Measurements from ENCODE around the gene ZNF593. TPM values are rescaled to one million over a fixed set of nuclear protein-coding genes. Genes with fewer than 3 reads are reported as not detected.

The ZNF593 gene
- total RNA-seq, 2 donors from 2014 or later, result 14.9 to 17.6 TPM

DNA sequence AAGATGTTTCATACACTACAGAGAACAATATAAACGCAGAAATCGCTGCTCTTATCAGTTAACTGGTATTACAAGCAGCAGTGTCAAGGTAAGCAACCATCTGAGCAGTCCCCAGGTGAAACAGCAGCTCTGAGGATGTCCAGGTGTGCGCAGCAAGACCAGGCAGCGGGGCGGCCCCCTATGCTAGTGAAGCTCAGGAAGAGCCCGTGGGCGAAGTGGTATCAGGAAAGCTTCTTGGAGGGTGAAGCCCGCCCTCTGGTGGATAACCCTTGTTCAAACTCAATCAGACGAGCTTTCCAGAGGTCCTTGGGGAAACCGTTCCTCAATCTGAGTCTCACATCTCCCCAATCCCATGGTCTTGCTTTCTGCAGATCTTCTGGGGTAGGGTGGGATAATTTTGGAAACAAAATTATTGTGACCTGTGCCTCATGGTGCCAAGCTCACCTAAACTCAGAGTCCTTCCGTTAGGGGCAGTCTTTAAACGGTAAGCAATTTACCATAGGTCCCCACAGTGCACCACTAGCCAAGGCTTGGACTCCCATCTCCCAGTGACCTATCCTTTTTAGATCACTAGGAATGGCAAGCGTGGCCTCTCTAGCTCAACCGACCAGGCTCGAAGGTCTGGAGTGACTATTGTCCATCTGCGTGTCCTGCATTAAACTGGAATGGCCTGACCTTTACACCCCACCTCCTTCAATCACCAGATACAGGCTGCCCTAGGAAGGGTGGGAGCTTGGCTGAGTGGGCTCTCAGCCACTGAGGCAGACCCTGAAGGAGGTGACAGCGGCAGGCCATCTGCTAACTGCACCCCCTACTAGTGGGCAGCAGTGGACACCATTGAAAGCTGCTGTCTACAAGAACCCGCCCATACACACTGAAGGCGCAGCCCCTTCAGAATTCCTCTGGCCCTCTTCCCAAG lies 24.4 kb upstream of the ZNF593 start:
- intact Hi-C loops (cut with DNase I), result loop anchor here (2.0 to 10.0 kb wide), 4 partner anchors 43 to 1552 kb away; no protein-coding TSS in a partner anchor
- peak; percentile 87 for DNase-seq (ENCODE audit: low spot score)

DNA sequence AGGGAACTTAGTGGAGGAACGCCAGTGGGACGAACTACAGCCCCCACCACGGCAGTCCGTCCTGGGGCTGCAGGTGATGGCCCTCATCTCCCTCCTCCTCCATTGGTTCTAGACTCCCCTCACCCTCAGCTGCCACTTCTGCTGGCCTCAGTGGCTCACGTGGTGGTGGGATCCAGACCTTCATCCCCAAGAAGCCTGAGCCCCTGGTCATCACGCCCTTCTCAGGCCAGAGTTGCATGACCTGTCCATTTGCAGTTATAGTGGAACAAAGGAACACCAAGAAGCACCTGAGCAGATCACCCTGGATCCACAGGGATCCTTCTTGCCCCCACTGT lies 23.8 kb upstream of the ZNF593 start:
- intact Hi-C loops (cut with DNase I), result loop anchor here (2.0 to 10.0 kb wide), 4 partner anchors 44 to 1551 kb away; no protein-coding TSS in a partner anchor
- no peak for DNase-seq (ENCODE audit: low spot score)

DNA sequence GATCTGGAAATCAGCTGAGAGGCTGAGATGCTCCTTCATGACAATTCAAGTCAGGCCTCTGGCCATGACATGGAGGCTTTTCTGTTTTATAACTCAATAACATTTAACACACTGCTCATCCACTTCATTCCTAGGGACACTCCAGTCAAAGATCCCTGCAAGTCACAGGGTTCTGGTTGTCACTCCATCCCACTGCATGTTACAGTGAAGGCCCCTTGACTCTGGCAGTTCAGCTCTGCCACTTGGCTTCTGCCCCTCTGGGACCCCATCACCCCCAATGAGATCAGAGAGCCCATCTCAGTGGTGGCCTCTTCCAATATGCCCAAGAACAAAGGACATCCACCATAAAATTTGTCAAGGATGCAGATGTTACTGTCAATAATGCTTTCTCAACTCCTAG lies 20.8 kb upstream of the ZNF593 start:
- intact Hi-C loops (cut with DNase I), result loop anchor here (5.0 to 10.0 kb wide), 3 partner anchors 47 to 1548 kb away; no protein-coding TSS in a partner anchor
- DNase-seq (ENCODE audit: low spot score), result no peak

DNA sequence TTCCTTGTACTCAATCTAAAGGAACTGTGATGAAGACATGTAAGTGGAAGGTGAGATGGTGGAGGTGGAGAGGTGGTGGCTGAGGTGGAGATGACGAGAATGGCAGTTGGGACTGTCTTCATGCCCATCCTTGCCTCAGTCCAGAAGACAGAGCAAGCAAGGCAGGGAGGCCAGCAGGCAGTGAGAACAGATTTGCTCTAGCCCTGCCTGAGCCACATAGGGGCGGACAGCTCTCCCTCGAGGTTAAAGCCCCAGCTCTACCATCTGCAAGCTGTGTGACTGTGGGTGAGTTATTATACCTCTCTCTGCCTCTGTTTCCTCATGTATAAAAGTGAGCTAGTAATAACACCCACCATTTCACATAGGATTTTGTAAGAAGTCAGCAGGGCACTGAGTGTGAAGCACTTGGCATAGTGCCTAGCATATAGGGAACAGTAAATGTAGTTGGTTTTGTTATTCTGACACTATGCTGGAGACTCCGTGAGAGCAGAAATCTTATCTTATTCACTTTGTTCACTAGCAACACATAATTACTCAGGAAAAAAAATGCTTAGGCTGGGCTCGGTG lies 15.7 kb upstream of the ZNF593 start:
- no peak for DNase-seq (ENCODE audit: low spot score)
- intact Hi-C loops (cut with DNase I), result no loop called here

- intact Hi-C loops (cut with DNase I), result no loop called here
- DNase-seq (ENCODE audit: low spot score), result no peak
Measured at GRCh38 chr1:26154750-26155149, 15.0 kb upstream of the ZNF593 start.

GRCh38 chr1:26155370-26156284 lies 14.1 kb upstream of the ZNF593 start:
- peak; percentile 56 for DNase-seq (ENCODE audit: low spot score)
- intact Hi-C loops (cut with DNase I), result no loop called here

GRCh38 chr1:26156285-26157038 lies 13.2 kb upstream of the ZNF593 start:
- DNase-seq (ENCODE audit: low spot score), result peak; percentile 84
- intact Hi-C loops (cut with DNase I), result no loop called here

DNA sequence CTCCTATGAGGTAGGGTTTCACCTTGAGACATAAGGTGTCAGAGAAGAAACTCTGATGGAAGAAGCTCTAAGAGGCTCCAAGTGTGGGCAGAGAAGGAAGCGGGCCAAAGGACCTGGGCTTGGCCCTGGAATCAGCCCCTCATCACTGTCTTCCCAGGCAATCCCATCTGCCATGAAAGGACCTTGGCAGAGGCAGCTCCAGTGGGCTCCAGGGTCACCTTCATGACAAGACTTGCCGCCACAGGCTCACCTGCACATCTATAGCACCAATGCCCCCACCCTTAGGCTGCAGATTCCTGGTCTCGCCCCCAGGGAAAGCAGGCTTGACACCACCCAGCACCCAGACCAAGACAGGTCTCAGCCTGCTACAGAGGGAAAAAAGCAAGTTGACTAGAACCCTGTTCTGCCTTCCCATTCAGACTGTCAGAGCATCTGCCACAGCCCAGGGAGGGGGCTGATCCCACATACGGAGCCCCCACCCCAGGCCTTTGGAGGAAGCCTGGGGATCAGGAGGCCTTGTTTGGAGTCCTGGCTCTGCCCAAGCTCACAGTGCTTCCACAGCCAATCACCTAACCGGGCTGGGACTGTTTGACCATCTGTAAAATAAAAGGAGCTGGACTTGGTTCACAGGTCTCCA lies 11.3 kb upstream of the ZNF593 start:
- DNase-seq (ENCODE audit: low spot score), result peak; percentile 31
- intact Hi-C loops (cut with DNase I), result no loop called here

DNA sequence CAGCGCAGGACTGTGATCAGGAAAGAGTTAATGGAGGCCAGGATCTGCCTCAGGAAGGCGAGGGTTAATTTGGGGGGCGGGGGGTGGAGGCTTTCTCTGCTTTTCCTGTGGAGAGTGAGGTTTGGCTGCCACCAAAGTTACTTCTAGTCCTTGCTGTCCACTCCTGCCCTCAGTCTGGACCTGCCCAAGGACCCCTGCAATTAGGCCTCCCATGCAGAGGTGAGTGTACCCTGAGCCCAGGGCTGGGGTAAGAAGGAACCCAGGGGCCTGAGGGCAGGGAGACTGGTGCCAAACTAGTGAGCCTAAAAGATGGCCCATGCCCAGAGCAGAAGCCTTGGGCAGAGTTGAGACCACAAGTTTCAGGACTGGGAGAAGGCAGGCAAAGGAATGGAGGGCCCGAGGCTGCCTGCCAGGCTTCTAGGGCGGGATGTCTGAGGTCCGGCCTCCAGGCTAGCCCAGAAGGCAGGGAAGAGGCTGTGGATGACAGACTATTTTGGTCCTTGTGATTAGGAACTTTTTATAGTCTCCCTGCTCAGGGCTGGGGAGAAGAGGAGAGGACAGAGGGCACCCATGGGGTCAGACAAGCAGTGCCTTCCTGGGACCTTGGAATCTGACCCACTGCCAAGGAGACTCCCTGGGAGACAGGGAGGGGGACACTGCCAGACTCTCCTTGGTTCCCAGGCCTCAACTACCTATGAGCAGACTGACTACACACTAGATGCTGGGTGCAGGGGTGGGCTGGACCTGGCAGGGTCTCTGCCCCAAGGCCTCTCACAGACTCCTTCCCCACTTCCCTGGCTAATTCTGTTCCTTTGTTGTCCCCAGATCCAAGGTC lies 10.6 kb upstream of the ZNF593 start, which contains the start of gene FAM110D:
TSS of gene FAM110D (plus strand) at position 172 of the 835 bp plus-strand sequence. CDS start 2,213 bp downstream, outside the sequence.
- peak; percentile 62 for DNase-seq (ENCODE audit: low spot score)
- intact Hi-C loops (cut with DNase I), result no loop called here

GRCh38 chr1:26159743-26160039 lies 10.0 kb upstream of the ZNF593 start:
- DNase-seq (ENCODE audit: low spot score), result no peak
- intact Hi-C loops (cut with DNase I), result loop anchor here in 1 of 2 donors (5.0 kb wide), 1 partner anchor 52 kb away; no protein-coding TSS in a partner anchor

DNA sequence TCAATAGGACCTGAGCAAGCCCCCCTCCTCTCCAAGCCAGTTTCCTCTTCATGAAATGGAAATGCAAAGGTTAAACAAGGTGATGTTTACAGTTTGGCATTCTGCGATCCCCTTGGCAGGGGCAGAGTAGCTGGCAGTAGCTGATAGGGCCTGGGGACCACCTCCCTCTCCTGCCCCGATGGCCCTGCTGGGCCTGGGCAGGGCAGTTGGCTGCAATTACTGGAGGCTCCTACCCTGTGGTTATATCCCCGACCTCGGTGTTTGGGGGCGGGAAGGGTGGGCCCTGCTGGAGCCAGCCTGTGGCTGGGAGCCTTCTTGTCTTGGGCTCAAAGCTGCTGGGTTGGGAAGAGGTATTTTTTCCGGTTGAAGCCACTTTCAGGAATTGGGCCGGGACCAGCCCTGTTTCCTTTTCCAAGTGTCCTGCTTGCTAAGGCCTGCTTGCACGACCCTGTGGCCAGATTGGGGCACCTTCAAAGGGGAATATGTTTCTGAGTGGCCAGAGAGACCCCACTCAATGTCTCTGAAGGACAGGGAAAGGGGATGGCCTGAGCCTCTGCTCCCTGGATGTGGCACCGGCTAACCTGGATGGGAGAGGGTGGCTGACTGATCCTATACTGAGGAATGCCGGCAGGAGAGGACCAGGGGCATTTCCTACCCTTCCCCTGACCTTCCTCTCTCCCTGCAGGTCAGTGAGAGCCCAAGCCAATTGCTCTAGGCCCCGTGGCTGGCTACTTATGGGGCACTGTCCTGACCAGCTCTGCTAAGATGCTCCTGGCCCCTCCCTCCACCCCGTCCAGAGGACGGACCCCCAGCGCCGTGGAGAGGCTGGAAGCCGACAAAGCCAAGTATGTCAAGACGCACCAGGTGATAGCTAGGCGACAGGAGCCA lies 8.9 kb upstream of the ZNF593 start:
- peak; percentile 31 for DNase-seq (ENCODE audit: low spot score)
- intact Hi-C loops (cut with DNase I), result loop anchor here in 1 of 2 donors (5.0 kb wide), 1 partner anchor 53 kb away; no protein-coding TSS in a partner anchor

- peak; percentile 87 for DNase-seq (ENCODE audit: low spot score)
- intact Hi-C loops (cut with DNase I), result loop anchor here in 1 of 2 donors (5.0 kb wide), 1 partner anchor 54 kb away; no protein-coding TSS in a partner anchor
Measured at GRCh38 chr1:26161415-26162219, 8.1 kb upstream of the ZNF593 start.

DNA sequence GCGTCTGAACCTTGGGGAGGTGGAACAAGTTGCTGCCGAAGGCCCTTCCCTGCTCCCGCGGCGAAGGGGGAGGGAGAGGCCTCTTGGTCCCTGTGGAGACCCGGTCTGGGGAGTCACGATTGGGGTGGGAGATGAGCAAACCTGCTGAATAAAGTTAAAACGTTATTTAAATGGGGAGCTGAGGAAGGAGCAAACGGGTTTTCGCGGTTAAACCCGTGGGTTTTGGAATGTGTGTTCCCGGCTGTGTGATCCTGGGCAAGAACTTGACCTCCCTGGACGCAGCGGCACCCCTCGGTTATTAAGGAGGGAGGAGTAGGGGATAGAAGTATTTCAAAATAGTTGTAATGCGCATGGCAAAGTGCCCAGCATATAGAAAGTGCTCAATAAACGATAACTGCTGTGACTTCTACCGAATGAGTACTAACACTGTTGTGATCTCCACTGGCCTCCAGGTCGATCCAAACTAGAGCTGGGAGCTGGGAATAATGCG lies 7.4 kb upstream of the ZNF593 start:
- intact Hi-C loops (cut with DNase I), result loop anchor here in 1 of 2 donors (5.0 kb wide), 1 partner anchor 55 kb away; no protein-coding TSS in a partner anchor
- DNase-seq (ENCODE audit: low spot score), result no peak

- intact Hi-C loops (cut with DNase I), result loop anchor here in 1 of 2 donors (5.0 kb wide), 1 partner anchor 56 kb away; no protein-coding TSS in a partner anchor
Measured at GRCh38 chr1:26163684-26164035, 6.0 kb upstream of the ZNF593 start.

More at GRCh38 chr1:26163684-26164035, 6.0 kb upstream of the ZNF593 start:
- DNase-seq (ENCODE audit: low spot score), result no peak
